Pancreas (tissue), 10 donors: ENCODE results near the gene PPHLN1. TPM values are rescaled to one million over a fixed set of nuclear protein-coding genes. Genes with fewer than 3 reads are reported as not detected.

ENCODE experiments used
- ATAC-seq, 4 donors: fragments of 200-7000 bp; cut with Tn5 transposase; one replicate each; pipeline versions ENCODE4 v1.8.0 to v1.9.1; 2020; ENCODE audit warnings: mild to moderate bottlenecking in 4 of 4, moderate library complexity in 4 of 4
- DNase-seq, 6 donors: peaks; one replicate each; pipeline ENCODE4 v3.0.0-alpha.2; 2020
- FAIRE-seq: peaks from 2 replicates; lab custom pipeline; 2012; peaks lifted over from hg19 to GRCh38; lab: Jason Lieb, UNC
- H3K27ac ChIP-seq, 4 donors: fragments of 200-600 bp; sonication (generic); 1 replicate in 3 of 4; 2 replicates in 1 of 4; pipeline versions ENCODE4 v1.5.0 to v1.8.0; 2020
- H3K27me3 ChIP-seq, 4 donors: fragments of 200-600 bp; one replicate each; pipeline ENCODE4 v1.8.0; 2021
- H3K36me3 ChIP-seq, 3 donors: fragments of 200-600 bp; sonication (generic) in 1 of 3; one replicate each; pipeline versions ENCODE4 v1.5.0 to v1.8.0; 2020 to 2021
- H3K4me1 ChIP-seq, 3 donors: fragments of 200-600 bp; one replicate each; pipeline ENCODE4 v1.8.0; 2021
- H3K4me3 ChIP-seq, 4 donors: fragments of 200-600 bp; sonication (generic) in 2 of 4; one replicate each; pipeline versions ENCODE4 v1.5.0 to v1.8.0; 2020 to 2021
- H3K9me3 ChIP-seq, 4 donors: fragments of 200-600 bp; one replicate each; pipeline ENCODE4 v1.8.0; 2021
- CTCF ChIP-seq, 4 donors: fragments of 200-600 bp; sonication (generic) in 3 of 4; IDR thresholded peaks; one replicate each; pipeline versions ENCODE4 v1.5.0 to v1.8.0; 2021; ENCODE audit warnings: antibody characterized with exemption in 4 of 4
- WGBS, 2 donors: extraction: QIAGEN DNeasy Blood & Tissue Kit; methylation state at CpG; one replicate each; pipeline ENCODE4 v1.1.7; 2013; 5-methylcytosine and 5-hydroxymethylcytosine counted together
- intact Hi-C, 3 donors: fragments of 100-400 bp; cut with DNase I; formaldehyde crosslinking; loops; one replicate each; pipeline versions ENCODE4 v1.11.1 to v1.14.2; 2022
- polyA plus RNA-seq, 2 donors: library from polyadenylated mRNA; stranded (reverse); fragments of 200-250 nt; gene quantifications; one replicate each; pipeline ENCODE4 v1.2.3, GENCODE V29; 2013
- total RNA-seq, 6 donors: library from RNA; stranded (reverse); fragmentation: NEBNext Ultra II Directional in 4 of 6; extraction: Animal tissue kit (Norgen Biotek cat#: 25700) in 4 of 6; gene quantifications; one replicate each; pipeline versions ENCODE4 v1.2.1 to v1.2.4, GENCODE V29; 2021 to 2023
- donor health status: healthy with polysubstance abuse.
- donor health status: DM: no; HTN: no; CAD: no; lungs with moderate emphysema.
- donor health status: DM: no; HTN: no; CAD: no.
- donor health status: control.
- donor health status: control.
- donor health status: Bipolar disorder and iron deficiency.
- donor health status: DM: yes; HTN: yes; CAD: no.
- donor health status: DM: no; HTN: no; CAD: no.
- donor health status: DM: no; HTN: no; CAD: no.
- donor health status: DM: yes; HTN: yes; CAD: no.

The PPHLN1 gene
- total and polyA plus RNA-seq, 8 donors, result 11.1 to 26.4 (median 15.9) TPM

- no peak overlapping the region for H3K27ac ChIP-seq
- H3K36me3 ChIP-seq, result no peaks in the 10 kb centered on the region
- intact Hi-C loops, result no loop called here
- 85 to 87% methylated on average over 2 of the region's 2 CpGs for WGBS, 2 donors
- no peaks in the 10 kb centered on the region for H3K27me3 ChIP-seq
- H3K4me1 ChIP-seq, result peaks cover 0 to 5% (median 0%) of the 10 kb centered on the region in 3 donors
- DNase-seq (no peak), FAIRE-seq (no peak), ATAC-seq (no peak)
- H3K4me3 ChIP-seq, result no peak overlapping the region
- no peak for TF ChIP-seq CTCF (IDR thresholded peaks at IDR 0.05)
- H3K9me3 ChIP-seq, result no peaks in the 10 kb centered on the region
These were observed 124.3 kb downstream of the PPHLN1 start for GRCh38 chr12:42450248-42450647.

- TF ChIP-seq CTCF (IDR thresholded peaks at IDR 0.05), result no peak
- no peak for DNase-seq
- Histone ChIP-seq H3K4me3 (no peak overlapping the region), H3K27me3 (no peaks in the 10 kb centered on the region), H3K9me3 (no peaks in the 10 kb centered on the region), H3K36me3 (no peaks in the 10 kb centered on the region), H3K4me1 (no peaks in the 10 kb centered on the region), H3K27ac (no peak overlapping the region)
- ATAC-seq, result no peak
- no peak for FAIRE-seq
- intact Hi-C loops, result no loop called here
- 92 to 97% methylated on average over 2 of the region's 2 CpGs for WGBS, 2 donors
These were observed 132.6 kb downstream of the PPHLN1 start for GRCh38 chr12:42458575-42458974.

GRCh38 chr12:42459336-42459847 is 133.4 kb downstream of the PPHLN1 start:
- DNase-seq, result no peak
- Histone ChIP-seq H3K27me3 (no peaks in the 10 kb centered on the region), H3K27ac (no peak overlapping the region), H3K36me3 (peaks cover 0 to 3% (median 2%) of the 10 kb centered on the region in 3 donors), H3K4me3 (no peak overlapping the region), H3K9me3 (no peaks in the 10 kb centered on the region), H3K4me1 (no peaks in the 10 kb centered on the region)
- TF ChIP-seq CTCF (IDR thresholded peaks at IDR 0.05), result no peak
- no peak for ATAC-seq
- 87 to 89% methylated on average over 12 of the region's 12 CpGs for WGBS, 2 donors
- FAIRE-seq, result no peak
- intact Hi-C loops, result no loop called here

- ATAC-seq (no peak), DNase-seq (no peak), FAIRE-seq (no peak)
- Histone ChIP-seq H3K36me3 (peaks cover 0 to 5% (median 4%) of the 10 kb centered on the region in 3 donors), H3K27ac (no peak overlapping the region), H3K4me3 (no peak overlapping the region), H3K4me1 (no peaks in the 10 kb centered on the region), H3K9me3 (no peaks in the 10 kb centered on the region), H3K27me3 (no peaks in the 10 kb centered on the region)
- intact Hi-C loops, result no loop called here
- TF ChIP-seq CTCF (IDR thresholded peaks at IDR 0.05), result no peak
- 46% methylated on average over 3 of the region's 3 CpGs for WGBS, 2 donors
These were observed 136.5 kb downstream of the PPHLN1 start for GRCh38 chr12:42462486-42462885.

GRCh38 chr12:42463671-42464070 is 137.7 kb downstream of the PPHLN1 start:
- WGBS, 2 donors, result 98 to 99% methylated on average over 4 of the region's 4 CpGs

More at GRCh38 chr12:42463671-42464070, 137.7 kb downstream of the PPHLN1 start:
- intact Hi-C loops, result no loop called here
- no peaks in the 10 kb centered on the region for H3K9me3 ChIP-seq
- no peak overlapping the region for H3K27ac ChIP-seq
- FAIRE-seq (no peak), ATAC-seq (no peak), DNase-seq (no peak)
- H3K4me1 ChIP-seq, result no peaks in the 10 kb centered on the region
- no peaks in the 10 kb centered on the region for H3K27me3 ChIP-seq
- no peak overlapping the region for H3K4me3 ChIP-seq
- peaks cover 0 to 5% (median 4%) of the 10 kb centered on the region in 3 donors for H3K36me3 ChIP-seq
- TF ChIP-seq CTCF (IDR thresholded peaks at IDR 0.05), result no peak
